GM19043 (cell line): Measurements from ENCODE around the gene VAV1.

Experiments
- ATAC-seq: cut with Tn5 transposase; IDR thresholded peaks from one replicate; pipeline ENCODE4 v1.9.1; 2021; ENCODE audit warnings: low read depth; ENCODE audit not compliant: unreplicated experiment

VAV1 gene

GRCh38 chr19:6772028-6772865 lies at the start of gene VAV1:
Gene VAV1, plus strand, starts transcription at chr19:6772708. Its CDS starts 100 bp downstream, at chr19:6772808.
- ATAC-seq, result no peak

GRCh38 chr19:6723108-6723618 lies 49.3 kb upstream of the VAV1 start:
- ATAC-seq, result no peak

- ATAC-seq, result no peak
Measured at GRCh38 chr19:6723738-6724137, 48.8 kb upstream of the VAV1 start.

- no peak for ATAC-seq
Measured at GRCh38 chr19:6724631-6725492, 47.6 kb upstream of the VAV1 start.

- no peak for ATAC-seq
Measured at GRCh38 chr19:6725513-6726231, 46.8 kb upstream of the VAV1 start.

- no peak for ATAC-seq
Measured at GRCh38 chr19:6728346-6728745, 44.2 kb upstream of the VAV1 start.

GRCh38 chr19:6729573-6730152 lies 42.8 kb upstream of the VAV1 start:
- ATAC-seq, result no peak

- ATAC-seq, result no peak
Measured at GRCh38 chr19:6730153-6730804, 42.2 kb upstream of the VAV1 start.

- ATAC-seq, result no peak
Measured at GRCh38 chr19:6730941-6731670, 41.4 kb upstream of the VAV1 start.

GRCh38 chr19:6731822-6732221 lies 40.7 kb upstream of the VAV1 start:
- no peak for ATAC-seq

- no peak for ATAC-seq
Measured at GRCh38 chr19:6732803-6733337, 39.6 kb upstream of the VAV1 start.

- ATAC-seq, result no peak
Measured at GRCh38 chr19:6733338-6734095, 39.0 kb upstream of the VAV1 start.

GRCh38 chr19:6734096-6734696 lies 38.3 kb upstream of the VAV1 start:
- no peak for ATAC-seq

- no peak for ATAC-seq
Measured at GRCh38 chr19:6735181-6735911, 37.2 kb upstream of the VAV1 start.

- no peak for ATAC-seq
Measured at GRCh38 chr19:6736169-6736916, 36.2 kb upstream of the VAV1 start.

GRCh38 chr19:6736917-6737283 lies 35.6 kb upstream of the VAV1 start:
- ATAC-seq, result no peak
